Stimulated activated CD4-positive, alpha-beta T cell treated with anti-CD3 and anti-CD28 coated beads, Interleukin-12 subunit alpha, Interleukin-12 subunit beta, amount 100 ng/mL, for 4 hours (primary cell): ENCODE results near the gene REEP5.
"Not testable (repeated sequence)": the region's sequence is repeated elsewhere in the genome, so short reads cannot be mapped to it uniquely, and the experiment has no call there.

Source experiments
- DNase-seq: peaks from one replicate; pipeline ENCODE4 v3.0.0-alpha.2; 2020

REEP5 gene

GRCh38 chr5:112883192-112883591, 38.8 kb downstream of the REEP5 start:
- DNase-seq = no peak

GRCh38 chr5:112880219-112880964, 41.6 kb downstream of the REEP5 start:
- DNase-seq = no peak

- no peak for DNase-seq
Observed at GRCh38 chr5:112878760-112879159, 43.3 kb downstream of the REEP5 start.

GRCh38 chr5:112878101-112878500, 43.9 kb downstream of the REEP5 start:
- DNase-seq = no peak

GRCh38 chr5:112876362-112876761, 45.7 kb downstream of the REEP5 start:
- no peak for DNase-seq

- no peak for DNase-seq
Observed at GRCh38 chr5:112870966-112871365, 51.1 kb downstream of the REEP5 start.

GRCh38 chr5:112869948-112870347, 52.1 kb downstream of the REEP5 start:
- no peak for DNase-seq

- no peak for DNase-seq
Observed at GRCh38 chr5:112867411-112867810, 54.6 kb downstream of the REEP5 start.

- no peak for DNase-seq
Observed at GRCh38 chr5:112866739-112867138, 55.3 kb downstream of the REEP5 start.

GRCh38 chr5:112865128-112865527, 56.9 kb downstream of the REEP5 start:
- DNase-seq = no peak

GRCh38 chr5:112863549-112863948, 58.5 kb downstream of the REEP5 start:
- no peak for DNase-seq

- DNase-seq = no peak
Observed at GRCh38 chr5:112862085-112862484, 59.9 kb downstream of the REEP5 start.

GRCh38 chr5:112861638-112861985, 60.4 kb downstream of the REEP5 start:
- no peak for DNase-seq

GRCh38 chr5:112860929-112861637, 60.9 kb downstream of the REEP5 start, which contains the start of gene SRP19:
Gene SRP19, plus strand, starts transcription at chr5:112861287. Its CDS starts 90 bp downstream, at chr5:112861377.
- peak; percentile 85 for DNase-seq

GRCh38 chr5:112860571-112860928, 61.5 kb downstream of the REEP5 start:
- DNase-seq = not testable (repeated sequence)

GRCh38 chr5:112857866-112858265, 64.2 kb downstream of the REEP5 start:
- DNase-seq = no peak

GRCh38 chr5:112854651-112855050, 67.4 kb downstream of the REEP5 start:
- DNase-seq = no peak

GRCh38 chr5:112849912-112850311, 72.1 kb downstream of the REEP5 start:
- DNase-seq = no peak

- no peak for DNase-seq
Observed at GRCh38 chr5:112848116-112848811, 73.8 kb downstream of the REEP5 start.

- DNase-seq = no peak
Observed at GRCh38 chr5:112847306-112847705, 74.7 kb downstream of the REEP5 start.

GRCh38 chr5:112846556-112846955, 75.5 kb downstream of the REEP5 start:
- DNase-seq = no peak

- no peak for DNase-seq
Observed at GRCh38 chr5:112844489-112844888, 77.5 kb downstream of the REEP5 start.

GRCh38 chr5:112833971-112834370, 88.1 kb downstream of the REEP5 start:
- no peak for DNase-seq

GRCh38 chr5:112830378-112830777, 91.6 kb downstream of the REEP5 start:
- DNase-seq = no peak
